GM13976 (cell line): ENCODE measurements around the gene SLU7.

Experiments used
- DNase-seq: peaks from one replicate; pipeline ENCODE4 v3.0.0; 2012; ENCODE audit warnings: low spot score
- CTCF ChIP-seq: IDR thresholded peaks from 2 replicates; pipeline ENCODE4 v1.5.1; 2012; ENCODE audit warnings: borderline replicate concordance, mild to moderate bottlenecking; ENCODE audit not compliant: insufficient read depth; ENCODE audit errors: extremely low read depth, missing control alignments, control extremely low read depth
- in situ Hi-C: fragments of 300-500 bp; cut with MboI; formaldehyde crosslinking; loops from one replicate; pipeline ENCODE4 v1.12.0; 2022; ENCODE audit warnings: low sequenced_read_pairs, mixed read lengths, inconsistent platforms; ENCODE audit not compliant: unreplicated experiment

SLU7 gene

GRCh38 chr5:160375166-160375565 lies 43.7 kb downstream of the SLU7 start:
- no peak for DNase-seq
- TF ChIP-seq CTCF = no peak
- in situ Hi-C loops = no loop called here

- no peak for DNase-seq
- in situ Hi-C loops = no loop called here
- no peak for TF ChIP-seq CTCF
These were observed 47.6 kb downstream of the SLU7 start for GRCh38 chr5:160371294-160371693.

GRCh38 chr5:160370713-160371034 lies 48.2 kb downstream of the SLU7 start:
- in situ Hi-C loops = no loop called here
- DNase-seq = no peak
- no peak for TF ChIP-seq CTCF

- no peak for TF ChIP-seq CTCF
- no peak for DNase-seq
- in situ Hi-C loops = no loop called here
These were observed 48.7 kb downstream of the SLU7 start, which contains the start of gene C1QTNF2 for GRCh38 chr5:160369990-160370712. C1QTNF2 (minus strand) TSS chr5:160370626; CDS start chr5:160355011, 15,615 bp downstream.

- TF ChIP-seq CTCF = no peak
- in situ Hi-C loops = no loop called here
- DNase-seq = no peak
These were observed 51.0 kb downstream of the SLU7 start for GRCh38 chr5:160367885-160368284.

GRCh38 chr5:160367261-160367660 lies 51.6 kb downstream of the SLU7 start:
- no peak for TF ChIP-seq CTCF
- in situ Hi-C loops = no loop called here
- DNase-seq = no peak
